HG02870 (cell line): ENCODE results near the gene LIN28A.

Experiments
- ATAC-seq: cut with Tn5 transposase; IDR thresholded peaks from one replicate; pipeline ENCODE4 v1.9.1; 2021; ENCODE audit warnings: mild to moderate bottlenecking, moderate library complexity; ENCODE audit not compliant: unreplicated experiment

LIN28A gene

GRCh38 chr1:26432793-26433192, 22.2 kb downstream of the LIN28A start:
- no peak for ATAC-seq

- ATAC-seq = no peak
These were observed 23.6 kb downstream of the LIN28A start for GRCh38 chr1:26434161-26434752.

- ATAC-seq = no peak
These were observed 27.4 kb downstream of the LIN28A start for GRCh38 chr1:26438041-26438440.

- ATAC-seq = no peak
These were observed 29.6 kb downstream of the LIN28A start for GRCh38 chr1:26440259-26440658.

- no peak for ATAC-seq
These were observed 39.3 kb downstream of the LIN28A start for GRCh38 chr1:26449868-26450267.

GRCh38 chr1:26450908-26451307, 40.3 kb downstream of the LIN28A start:
- no peak for ATAC-seq

- no peak for ATAC-seq
These were observed 42.0 kb downstream of the LIN28A start for GRCh38 chr1:26452459-26453183.

- no peak for ATAC-seq
These were observed 48.5 kb downstream of the LIN28A start for GRCh38 chr1:26459148-26459547.

- no peak for ATAC-seq
These were observed 49.0 kb downstream of the LIN28A start for GRCh38 chr1:26459573-26460031.

GRCh38 chr1:26468911-26469310, 58.3 kb downstream of the LIN28A start:
- ATAC-seq = no peak

GRCh38 chr1:26469558-26469957, 58.9 kb downstream of the LIN28A start:
- ATAC-seq = no peak

- ATAC-seq = no peak
These were observed 60.4 kb downstream of the LIN28A start for GRCh38 chr1:26470878-26471497.

- ATAC-seq = peak; percentile 7
These were observed 61.1 kb downstream of the LIN28A start for GRCh38 chr1:26471498-26472319.

GRCh38 chr1:26472320-26472900, 61.8 kb downstream of the LIN28A start, which contains the start of gene HMGN2:
HMGN2 (plus strand) TSS chr1:26472440; CDS start chr1:26472613, 173 bp downstream.
- ATAC-seq = peak; percentile 54

GRCh38 chr1:26472901-26473845, 62.6 kb downstream of the LIN28A start:
- peak; percentile 59 for ATAC-seq

- no peak for ATAC-seq
These were observed 64.2 kb downstream of the LIN28A start for GRCh38 chr1:26474818-26475217.

GRCh38 chr1:26475989-26476388, 65.4 kb downstream of the LIN28A start:
- no peak for ATAC-seq

- no peak for ATAC-seq
These were observed 66.3 kb downstream of the LIN28A start for GRCh38 chr1:26476958-26477357.

- ATAC-seq = no peak
These were observed 67.0 kb downstream of the LIN28A start for GRCh38 chr1:26477446-26478152.
